RWPE1 (cell line): ENCODE results near the gene STK39.

Source experiments
- CTCF ChIA-PET: fragments of 350-600 bp; sonication (Branson Sonifier 250); formaldehyde crosslinking; extraction: SDS; loops from one replicate; lab custom pipeline; 2021; lab: Yijun Ruan, JAX
- POLR2A ChIA-PET: fragments of 400-600 bp; formaldehyde crosslinking; extraction: SDS; loops from one replicate; lab custom pipeline; 2020; ENCODE audit warnings: antibody characterized with exemption; ENCODE audit not compliant: low non-redundant PET; lab: Yijun Ruan, JAX
- DNase-seq: peaks from one replicate; pipeline ENCODE4 v3.0.0; 2012; ENCODE audit warnings: low spot score
- H3K27ac ChIP-seq: fragments of 450-650 bp; 2 replicates; pipeline ENCODE4 v1.5.1; 2017
- CTCF ChIP-seq: fragments of 450-650 bp; conservative IDR thresholded peaks from 2 replicates; pipeline ENCODE4 v1.5.1; 2017; ENCODE audit warnings: low read depth, mild to moderate bottlenecking

The STK39 gene

GRCh38 chr2:168245074-168245825 lies 2.1 kb downstream of the STK39 start:
- TF ChIP-seq CTCF, result no peak
- peak; percentile 38 for DNase-seq
- no peak overlapping the region for H3K27ac ChIP-seq
- POLR2A ChIA-PET, result no interaction called here
- CTCF ChIA-PET, result interaction anchor here (0.7 kb wide), 1 partner anchor 515 kb away, joined by 5 read pairs; no protein-coding TSS in a partner anchor

GRCh38 chr2:168244318-168244717 lies 3.1 kb downstream of the STK39 start:
- no peak overlapping the region for H3K27ac ChIP-seq
- POLR2A ChIA-PET, result no interaction called here
- TF ChIP-seq CTCF, result no peak
- DNase-seq, result peak; percentile 57
- CTCF ChIA-PET, result no interaction called here

GRCh38 chr2:168243061-168243460 lies 4.3 kb downstream of the STK39 start:
- POLR2A ChIA-PET, result no interaction called here
- CTCF ChIA-PET, result no interaction called here

GRCh38 chr2:168241746-168242145 lies 5.6 kb downstream of the STK39 start:
- H3K27ac ChIP-seq, result no peak overlapping the region
- CTCF ChIA-PET, result no interaction called here
- POLR2A ChIA-PET, result no interaction called here
- no peak for DNase-seq
- TF ChIP-seq CTCF, result no peak

More at GRCh38 chr2:168243061-168243460, 4.3 kb downstream of the STK39 start:
- DNase-seq, result no peak
- H3K27ac ChIP-seq, result no peak overlapping the region
- no peak for TF ChIP-seq CTCF

- DNase-seq, result no peak
- CTCF ChIA-PET, result no interaction called here
- no peak overlapping the region for H3K27ac ChIP-seq
- POLR2A ChIA-PET, result no interaction called here
- no peak for TF ChIP-seq CTCF
Measured at GRCh38 chr2:168241208-168241607, 6.2 kb downstream of the STK39 start.

- POLR2A ChIA-PET, result no interaction called here
- no peak for TF ChIP-seq CTCF
- CTCF ChIA-PET, result no interaction called here
Measured at GRCh38 chr2:168239281-168239680, 8.1 kb downstream of the STK39 start.

More at GRCh38 chr2:168239281-168239680, 8.1 kb downstream of the STK39 start:
- DNase-seq, result no peak
- H3K27ac ChIP-seq, result no peak overlapping the region
